Neutrophil (primary cell): ENCODE measurements around the gene SLC30A9.

Experiments
- H3K27ac ChIP-seq: fragments of 200-600 bp; sonication (generic); 2 replicates; pipeline ENCODE4 v1.5.1; 2016; ENCODE audit warnings: mild to moderate bottlenecking, moderate library complexity
- H3K27me3 ChIP-seq: fragments of 200-600 bp; sonication (generic); 2 replicates; pipeline ENCODE4 v1.6.0; 2016; ENCODE audit warnings: mild to moderate bottlenecking
- H3K36me3 ChIP-seq: fragments of 200-600 bp; sonication (generic); 2 replicates; pipeline ENCODE4 v1.5.1; 2017
- H3K4me1 ChIP-seq, 2 experiments: fragments of 200-600 bp in 1 of 2; sonication (generic) in 1 of 2; 1 replicate in 1 of 2; 2 replicates in 1 of 2; pipeline versions ENCODE4 v1.5.1 to v1.6.1; 2013 to 2016; ENCODE audit warnings: low read depth in 1 of 2, low read length in 1 of 2, mild to moderate bottlenecking in 1 of 2, moderate library complexity in 1 of 2; ENCODE audit not compliant: control insufficient read depth in 1 of 2, insufficient read depth in 1 of 2
- H3K4me3 ChIP-seq, 2 experiments: fragments of 200-600 bp in 1 of 2; sonication (generic) in 1 of 2; 1 replicate in 1 of 2; 2 replicates in 1 of 2; pipeline ENCODE4 v1.5.1; 2013 to 2016; ENCODE audit warnings: low read depth in 1 of 2, low read length in 1 of 2, mild to moderate bottlenecking in 1 of 2, moderate library complexity in 1 of 2
- H3K9me3 ChIP-seq: fragments of 200-600 bp; sonication (generic); 2 replicates; pipeline ENCODE4 v1.5.1; 2016
- TF ChIP-seq, protein P1 (sequence below): fragments of 200-600 bp; sonication (generic); IDR thresholded peaks from 2 replicates; pipeline ENCODE4 v1.5.1; 2016; ENCODE audit warnings: antibody characterized with exemption

Gene SLC30A9

DNA sequence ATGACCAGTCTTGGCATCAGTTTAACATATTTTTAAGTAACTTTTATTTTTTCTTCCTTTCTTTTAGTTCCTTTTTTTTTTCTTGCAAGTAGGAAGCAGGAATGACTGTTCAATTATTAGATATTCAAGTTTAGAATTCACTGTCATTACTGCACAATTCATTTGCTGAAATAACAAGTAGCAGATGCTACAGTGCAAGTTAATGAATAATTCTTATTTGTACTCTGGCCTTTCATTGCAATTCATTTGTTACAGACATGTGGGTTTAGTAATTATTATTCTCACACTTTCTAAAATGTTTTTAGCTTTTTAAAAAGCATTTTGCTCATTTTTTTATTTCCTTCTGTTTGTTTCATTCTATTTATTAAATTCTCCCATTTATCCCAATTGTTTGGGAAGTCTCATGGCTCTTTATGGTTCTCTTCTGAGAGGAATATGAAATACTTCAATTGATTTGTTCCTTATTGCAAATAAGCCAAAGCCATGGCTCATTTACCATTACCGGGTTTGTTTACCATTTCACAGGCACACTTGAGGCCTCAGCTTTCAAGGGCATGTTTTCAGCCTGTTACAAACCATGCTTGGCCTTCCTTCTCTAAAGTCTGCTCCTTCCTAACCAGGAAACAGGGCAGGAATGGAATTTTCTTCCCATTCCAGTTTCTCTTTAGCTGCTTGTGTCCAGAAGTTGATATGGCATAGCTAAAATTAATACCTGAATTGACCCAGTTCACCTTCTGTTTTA, 13.4 kb upstream of the SLC30A9 start:
- no peak overlapping the region for H3K27ac ChIP-seq
- no peak overlapping the region for H3K4me3 ChIP-seq
- H3K27me3 ChIP-seq, result no peaks in the 10 kb centered on the region
- no peaks in the 10 kb centered on the region for H3K9me3 ChIP-seq
- no peaks in the 10 kb centered on the region for H3K36me3 ChIP-seq
- no peaks in the 10 kb centered on the region for H3K4me1 ChIP-seq
- TF ChIP-seq, protein P1, sequence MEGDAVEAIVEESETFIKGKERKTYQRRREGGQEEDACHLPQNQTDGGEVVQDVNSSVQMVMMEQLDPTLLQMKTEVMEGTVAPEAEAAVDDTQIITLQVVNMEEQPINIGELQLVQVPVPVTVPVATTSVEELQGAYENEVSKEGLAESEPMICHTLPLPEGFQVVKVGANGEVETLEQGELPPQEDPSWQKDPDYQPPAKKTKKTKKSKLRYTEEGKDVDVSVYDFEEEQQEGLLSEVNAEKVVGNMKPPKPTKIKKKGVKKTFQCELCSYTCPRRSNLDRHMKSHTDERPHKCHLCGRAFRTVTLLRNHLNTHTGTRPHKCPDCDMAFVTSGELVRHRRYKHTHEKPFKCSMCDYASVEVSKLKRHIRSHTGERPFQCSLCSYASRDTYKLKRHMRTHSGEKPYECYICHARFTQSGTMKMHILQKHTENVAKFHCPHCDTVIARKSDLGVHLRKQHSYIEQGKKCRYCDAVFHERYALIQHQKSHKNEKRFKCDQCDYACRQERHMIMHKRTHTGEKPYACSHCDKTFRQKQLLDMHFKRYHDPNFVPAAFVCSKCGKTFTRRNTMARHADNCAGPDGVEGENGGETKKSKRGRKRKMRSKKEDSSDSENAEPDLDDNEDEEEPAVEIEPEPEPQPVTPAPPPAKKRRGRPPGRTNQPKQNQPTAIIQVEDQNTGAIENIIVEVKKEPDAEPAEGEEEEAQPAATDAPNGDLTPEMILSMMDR, result no peak

- TF ChIP-seq, protein P1, result no peak
- no peaks in the 10 kb centered on the region for H3K4me1 ChIP-seq
- H3K27ac ChIP-seq, result no peak overlapping the region
- H3K4me3 ChIP-seq, result no peak overlapping the region
- H3K9me3 ChIP-seq, result no peaks in the 10 kb centered on the region
- no peaks in the 10 kb centered on the region for H3K27me3 ChIP-seq
- H3K36me3 ChIP-seq, result no peaks in the 10 kb centered on the region
These were observed 12.6 kb upstream of the SLC30A9 start for GRCh38 chr4:41977709-41978108.

DNA sequence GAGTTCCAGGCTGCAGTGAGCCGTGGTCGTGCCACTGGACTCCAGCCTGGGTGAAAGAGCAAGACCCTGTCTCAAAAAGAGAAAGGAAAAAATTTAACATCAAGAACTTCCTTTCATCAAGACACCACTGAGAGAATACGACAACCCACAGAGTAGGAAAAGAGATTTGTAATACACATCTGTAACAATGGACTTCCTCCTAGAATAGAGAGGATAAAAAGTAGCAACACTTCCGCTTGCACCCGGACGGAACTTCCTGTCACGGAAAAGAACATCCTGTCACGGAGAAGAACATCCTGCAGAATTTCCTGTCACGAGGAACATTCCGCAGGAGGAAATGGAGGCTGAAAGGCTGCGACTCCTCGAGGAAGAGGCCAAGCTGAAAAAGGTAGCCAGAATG, 8.9 kb upstream of the SLC30A9 start, which contains the start of gene DCAF4L1:
DCAF4L1 (plus strand) TSS at position 301 of the 400 bp plus-strand sequence; CDS start at position 338, 37 bp downstream.
- TF ChIP-seq, protein P1, result no peak
- H3K4me3 ChIP-seq, result no peak within 1 kb of the TSS
- no peaks in the 10 kb centered on the region for H3K36me3 ChIP-seq
- H3K4me1 ChIP-seq, result no peaks in the 10 kb centered on the region
- no peak within 1 kb of the TSS for H3K27ac ChIP-seq
- no peaks in the 10 kb centered on the region for H3K9me3 ChIP-seq
- H3K27me3 ChIP-seq, result peaks cover 12% of the 10 kb centered on the region

GRCh38 chr4:41982716-41983115, 7.6 kb upstream of the SLC30A9 start:
- Histone ChIP-seq H3K4me1 (no peaks in the 10 kb centered on the region), H3K4me3 (no peak overlapping the region), H3K36me3 (no peaks in the 10 kb centered on the region), H3K9me3 (no peaks in the 10 kb centered on the region), H3K27me3 (peaks cover 13% of the 10 kb centered on the region), H3K27ac (no peak overlapping the region)
- TF ChIP-seq, protein P1, result no peak

- no peaks in the 10 kb centered on the region for H3K9me3 ChIP-seq
- no peak overlapping the region for H3K27ac ChIP-seq
- peaks cover 20% of the 10 kb centered on the region for H3K27me3 ChIP-seq
- H3K36me3 ChIP-seq, result no peaks in the 10 kb centered on the region
- no peak overlapping the region for H3K4me3 ChIP-seq
- TF ChIP-seq, protein P1, result no peak
- peaks cover 6 to 8% of the 10 kb centered on the region in 2 experiments for H3K4me1 ChIP-seq
These were observed 5.2 kb upstream of the SLC30A9 start for GRCh38 chr4:41985151-41985550.
